Upper lobe of left lung (tissue), 4 donors: ENCODE data around the gene FLNB.

ENCODE experiments used
- CTCF ChIP-seq, 6 experiments: fragments of 450-650 bp in 4 of 6; fragments of 200-600 bp in 2 of 6; sonication (generic) in 2 of 6; IDR thresholded peaks; one replicate each; pipeline ENCODE4 v1.5.1; 2016 to 2019; ENCODE audit warnings: antibody characterized with exemption in 6 of 6
- EP300 ChIP-seq, 4 donors: sonication (generic); formaldehyde crosslinking; IDR thresholded peaks; one replicate each; pipeline ENCODE4 v1.5.1; 2017; ENCODE audit warnings: antibody characterized with exemption in 4 of 4, control low read depth in 2 of 4
- POLR2AphosphoS5 ChIP-seq, 2 donors: sonication (generic); formaldehyde crosslinking; IDR thresholded peaks; one replicate each; pipeline ENCODE4 v1.5.1; 2017; ENCODE audit warnings: antibody characterized with exemption in 2 of 2

- no peak for TF ChIP-seq CTCF (IDR thresholded peaks at IDR 0.05)
- TF ChIP-seq POLR2AphosphoS5 (IDR thresholded peaks at IDR 0.05): no peak
- no peak for TF ChIP-seq EP300 (IDR thresholded peaks at IDR 0.05)
Observed at GRCh38 chr3:58148049-58148448, 139.8 kb downstream of the FLNB start.
